HG03045 (cell line): ENCODE results near the gene PIGS.

Experiments used
- ATAC-seq: cut with Tn5 transposase; IDR thresholded peaks from one replicate; pipeline ENCODE4 v1.9.1; 2021; ENCODE audit warnings: mild to moderate bottlenecking, moderate library complexity; ENCODE audit not compliant: unreplicated experiment

The PIGS gene

GRCh38 chr17:28551421-28552175 lies 19.7 kb downstream of the PIGS start:
- no peak for ATAC-seq

DNA sequence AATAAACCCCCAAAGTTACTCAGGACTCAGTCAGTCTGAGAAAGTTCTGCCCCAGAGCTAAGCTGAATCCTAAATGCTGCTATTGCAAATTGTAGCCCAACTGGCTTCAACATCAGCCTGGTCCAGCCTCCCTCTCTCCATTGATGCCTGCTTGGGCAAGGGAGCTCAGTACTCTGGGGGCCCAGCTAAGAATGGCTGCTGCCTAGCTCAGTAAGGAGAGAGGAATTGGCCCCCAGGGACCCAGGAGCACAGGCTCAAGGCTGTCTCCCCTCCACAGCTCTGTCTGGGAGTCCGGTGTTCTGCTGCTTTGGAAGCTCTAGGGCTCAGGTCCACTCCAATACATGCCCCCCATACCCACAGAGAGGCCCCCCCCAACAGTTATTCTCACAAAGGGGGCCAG lies 20.5 kb downstream of the PIGS start:
- ATAC-seq: no peak

DNA sequence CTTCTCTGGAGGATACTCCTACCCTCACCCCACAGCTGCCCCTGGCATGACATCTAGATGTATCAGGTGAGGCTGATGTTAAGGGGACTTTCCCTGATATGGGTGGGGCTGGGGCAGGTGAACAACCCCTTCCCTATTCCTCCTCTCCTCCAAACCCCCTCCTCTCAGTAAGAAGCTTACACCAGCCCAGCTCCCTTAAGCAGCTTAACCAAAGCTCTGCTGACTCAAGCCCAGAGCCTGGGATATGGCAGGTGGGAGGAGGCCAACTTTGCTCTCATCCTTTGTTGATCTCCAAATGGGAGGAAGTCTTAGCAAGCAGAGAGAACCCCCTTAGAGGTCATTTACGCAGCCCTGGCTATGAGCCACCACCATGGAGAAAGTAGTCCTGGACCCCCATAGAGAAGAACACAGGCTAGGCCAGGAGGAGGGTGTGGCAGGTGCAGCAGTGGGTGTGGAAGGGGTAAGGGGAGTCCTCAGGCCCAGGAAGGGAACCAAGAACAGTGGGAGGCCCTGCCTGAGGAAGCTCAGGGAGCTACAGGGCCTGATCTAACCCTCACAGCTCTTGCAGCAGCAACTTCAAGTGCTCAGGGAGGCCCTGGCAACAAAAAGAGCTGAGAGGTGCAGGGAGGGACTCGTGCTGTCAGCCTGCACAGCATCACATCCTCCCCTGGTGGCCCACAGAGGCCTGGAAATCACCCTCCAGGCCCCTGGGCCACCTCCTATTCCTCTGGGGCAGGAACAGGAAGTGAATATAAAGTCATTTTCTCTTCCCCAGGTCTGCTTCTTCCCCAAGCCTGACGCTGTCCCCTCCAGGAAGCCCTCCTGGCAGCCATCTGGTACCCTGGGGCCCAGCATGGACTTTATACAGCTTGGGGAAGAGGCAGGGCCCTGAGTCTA lies 21.8 kb downstream of the PIGS start:
- no peak for ATAC-seq

DNA sequence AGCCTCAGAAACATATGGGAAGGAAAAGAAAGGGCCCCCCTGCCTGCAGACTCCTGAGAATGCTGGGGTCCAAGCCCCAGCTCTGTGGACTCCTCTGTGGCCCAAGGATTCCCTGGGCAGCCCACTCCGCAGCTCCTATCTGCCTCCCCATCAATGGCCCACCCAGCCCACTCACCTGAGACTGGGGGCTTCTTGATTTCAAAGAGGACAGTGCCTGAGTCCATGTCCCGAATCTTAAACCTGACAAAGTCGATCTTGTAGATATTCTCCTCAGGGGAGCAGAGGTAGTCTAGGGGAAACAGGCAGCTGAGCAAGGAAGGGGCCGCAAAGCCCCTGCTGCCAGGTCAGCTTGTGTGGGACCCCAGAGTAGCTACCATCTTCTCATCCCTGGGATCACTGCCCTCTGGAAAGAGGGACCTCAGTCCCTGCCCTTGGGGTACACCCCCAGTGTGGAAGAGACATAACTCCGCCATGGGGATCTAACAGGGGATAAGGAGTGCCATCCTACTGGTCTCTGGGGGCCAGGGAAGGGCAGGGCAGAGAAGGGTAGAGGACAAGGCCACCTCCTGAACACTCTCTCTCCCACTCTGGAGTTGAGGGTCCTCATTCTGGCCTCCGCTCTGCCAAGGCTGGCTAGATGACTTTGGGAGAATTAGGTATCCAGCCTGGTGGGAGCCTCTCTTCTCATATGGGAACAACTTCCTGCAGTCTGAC lies 22.8 kb downstream of the PIGS start:
- ATAC-seq: no peak

DNA sequence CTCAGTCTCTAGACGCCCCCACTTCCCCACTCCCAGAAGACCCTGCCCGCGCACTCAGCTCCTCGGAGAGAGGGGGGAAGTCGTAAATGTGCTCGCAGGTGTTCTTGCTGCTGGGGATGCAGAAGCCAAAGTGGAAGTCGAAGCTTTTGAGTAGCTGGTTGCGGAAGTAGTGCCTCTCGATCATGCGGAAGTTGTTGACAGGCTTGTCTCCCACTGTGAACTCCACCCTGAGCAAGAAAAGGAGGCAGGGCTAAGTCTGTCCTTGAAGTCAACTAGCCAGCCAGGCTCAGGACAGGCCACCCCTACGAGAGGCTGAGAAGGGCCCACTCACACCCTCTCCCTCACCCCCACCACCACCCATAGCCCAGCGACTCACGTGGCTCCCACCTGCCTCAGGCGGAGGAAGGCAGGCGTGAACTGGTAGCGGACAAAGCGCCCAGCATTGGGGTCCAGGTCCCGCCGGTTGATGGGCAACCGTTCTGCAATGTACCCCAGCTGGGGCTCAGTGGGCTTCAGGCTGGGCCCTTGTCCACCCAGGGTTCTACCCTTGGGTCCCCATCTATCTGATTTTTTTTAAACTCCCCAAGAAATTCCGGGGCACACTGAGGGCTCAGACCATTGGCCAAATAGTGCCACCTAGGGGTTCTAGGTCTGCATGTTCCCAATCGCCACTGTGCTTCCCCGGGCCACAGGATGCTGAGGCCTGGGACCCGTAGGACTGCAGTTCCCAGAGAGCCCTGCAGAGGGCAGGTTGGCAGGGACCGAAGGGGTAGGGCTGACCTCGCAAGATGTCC lies 23.5 kb downstream of the PIGS start:
- no peak for ATAC-seq

- no peak for ATAC-seq
Measured at GRCh38 chr17:28547096-28547622, 24.2 kb downstream of the PIGS start.

DNA sequence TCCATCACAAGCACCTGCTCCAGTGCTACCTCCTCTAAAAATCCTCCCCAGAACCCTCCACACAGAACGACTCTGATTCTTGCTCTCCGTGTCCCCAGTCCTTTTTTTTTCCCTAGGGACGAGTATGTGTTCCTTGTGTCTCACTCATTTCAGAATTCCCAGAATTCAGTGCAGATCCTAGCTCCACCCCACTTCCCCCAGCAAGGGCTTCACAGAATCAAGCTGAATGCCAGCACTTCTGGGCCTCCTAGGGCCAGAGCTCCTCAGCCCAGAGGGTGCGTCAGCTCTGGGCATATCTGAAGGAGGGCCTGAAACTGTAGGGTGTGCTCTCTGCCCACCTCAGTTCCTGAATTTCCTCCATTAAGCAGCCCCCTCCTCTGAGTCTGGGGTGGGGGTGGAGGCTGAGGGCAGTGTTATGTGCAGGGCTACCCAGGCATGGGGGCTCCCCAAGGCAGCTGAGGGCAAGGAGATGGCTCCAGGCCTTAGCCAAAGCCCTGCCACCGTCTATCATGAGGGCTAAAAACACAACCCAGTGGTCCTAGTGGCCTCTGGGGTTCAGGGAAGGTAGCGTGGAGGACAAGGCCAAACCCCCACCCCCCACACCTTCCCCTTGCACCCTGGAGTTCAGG lies 25.4 kb downstream of the PIGS start:
- no peak for ATAC-seq

GRCh38 chr17:28545141-28545503 lies 26.2 kb downstream of the PIGS start:
- no peak for ATAC-seq

DNA sequence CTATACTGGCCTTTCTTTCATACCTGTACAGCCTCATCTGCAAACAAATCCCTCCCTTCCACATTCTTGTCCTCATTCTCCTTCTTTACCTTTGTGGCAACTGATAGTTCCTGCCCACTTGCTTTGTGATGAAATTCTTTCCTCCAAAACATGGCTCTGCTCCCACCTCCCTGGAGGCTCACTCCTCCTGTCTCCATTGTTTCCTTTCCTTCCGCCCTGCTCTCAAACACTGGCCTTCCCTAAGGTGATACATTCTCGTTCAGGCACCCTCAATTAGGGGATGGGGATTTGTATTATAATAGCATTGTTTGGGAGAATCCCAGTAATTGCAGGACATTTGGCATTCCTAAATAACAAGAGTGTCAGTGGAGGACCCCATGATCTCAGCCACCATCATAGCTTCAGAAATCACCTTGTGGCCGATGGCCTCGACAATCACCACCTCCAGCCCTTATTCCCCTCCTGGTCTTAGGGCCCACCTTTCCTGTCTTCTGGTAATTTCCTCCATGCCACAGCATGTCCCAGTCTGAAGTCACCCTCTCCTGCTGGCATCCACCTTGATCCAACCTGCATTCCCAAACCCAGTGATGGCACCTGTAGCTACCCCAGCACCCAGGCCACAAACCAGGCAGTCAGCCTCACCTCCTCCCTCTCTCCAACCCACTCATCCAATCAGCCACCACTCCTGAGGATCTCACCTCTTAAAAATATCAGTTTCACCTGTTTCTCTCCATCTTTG lies 26.8 kb downstream of the PIGS start:
- no peak for ATAC-seq

DNA sequence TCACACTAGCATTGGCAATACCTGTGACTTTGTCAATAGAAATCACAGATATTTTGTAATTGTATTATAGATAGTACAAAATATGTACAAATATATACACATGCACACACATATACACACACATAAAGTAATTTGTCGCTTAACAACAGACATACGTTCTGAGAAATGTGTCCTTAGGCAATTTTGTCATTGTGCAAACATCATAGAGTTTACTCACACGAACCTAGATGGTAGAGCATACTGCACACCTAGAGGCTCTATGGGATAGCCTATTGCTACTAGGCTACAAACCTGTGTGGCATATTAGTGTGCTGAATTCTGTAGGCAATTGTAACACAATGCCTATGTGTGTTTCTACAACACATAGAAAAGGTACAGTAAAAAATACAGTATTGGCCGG lies 29.9 kb downstream of the PIGS start:
- no peak for ATAC-seq

DNA sequence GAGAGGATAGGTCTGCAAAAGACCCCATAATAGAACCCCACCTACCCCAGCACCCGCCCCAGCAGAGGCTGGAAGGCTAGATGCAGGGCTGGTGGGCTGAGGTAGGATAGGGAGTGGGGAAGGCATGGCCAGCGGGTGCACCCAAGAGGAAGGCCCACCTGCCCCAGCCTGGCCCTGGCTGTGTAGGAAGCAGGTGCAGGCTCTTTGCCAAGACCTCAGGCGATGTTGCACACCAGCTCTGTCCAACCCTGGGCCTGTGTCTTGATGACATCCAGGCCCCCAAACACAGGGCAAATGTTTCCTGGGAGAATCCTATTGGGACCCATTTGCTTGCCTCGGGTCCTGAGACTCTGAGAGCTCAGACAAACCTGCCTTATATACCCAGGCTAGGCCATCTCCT lies 31.1 kb downstream of the PIGS start:
- ATAC-seq: no peak

GRCh38 chr17:28538296-28538895 lies 32.9 kb downstream of the PIGS start:
- ATAC-seq: no peak

DNA sequence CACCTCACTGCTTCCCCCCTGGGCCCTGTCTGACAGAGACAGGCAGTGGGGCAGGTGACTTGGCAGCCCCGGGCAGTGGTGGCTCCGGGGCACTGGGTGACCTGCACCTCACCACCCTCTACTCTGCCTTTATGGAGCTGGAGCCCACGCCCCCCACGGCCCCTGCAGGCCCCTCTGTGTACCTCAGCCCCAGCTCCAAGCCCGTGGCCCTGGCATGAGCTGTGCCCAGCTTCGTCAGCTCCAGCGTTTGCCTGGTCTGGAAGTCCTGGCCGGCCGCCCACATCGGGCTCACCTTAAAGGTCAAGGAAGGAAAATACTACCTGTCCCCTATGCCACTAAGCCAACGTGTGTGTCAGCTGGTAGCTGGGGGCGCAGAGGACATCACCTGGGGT lies 34.1 kb downstream of the PIGS start:
- ATAC-seq: no peak

- no peak for ATAC-seq
Measured at GRCh38 chr17:28536532-28537218, 34.6 kb downstream of the PIGS start.

DNA sequence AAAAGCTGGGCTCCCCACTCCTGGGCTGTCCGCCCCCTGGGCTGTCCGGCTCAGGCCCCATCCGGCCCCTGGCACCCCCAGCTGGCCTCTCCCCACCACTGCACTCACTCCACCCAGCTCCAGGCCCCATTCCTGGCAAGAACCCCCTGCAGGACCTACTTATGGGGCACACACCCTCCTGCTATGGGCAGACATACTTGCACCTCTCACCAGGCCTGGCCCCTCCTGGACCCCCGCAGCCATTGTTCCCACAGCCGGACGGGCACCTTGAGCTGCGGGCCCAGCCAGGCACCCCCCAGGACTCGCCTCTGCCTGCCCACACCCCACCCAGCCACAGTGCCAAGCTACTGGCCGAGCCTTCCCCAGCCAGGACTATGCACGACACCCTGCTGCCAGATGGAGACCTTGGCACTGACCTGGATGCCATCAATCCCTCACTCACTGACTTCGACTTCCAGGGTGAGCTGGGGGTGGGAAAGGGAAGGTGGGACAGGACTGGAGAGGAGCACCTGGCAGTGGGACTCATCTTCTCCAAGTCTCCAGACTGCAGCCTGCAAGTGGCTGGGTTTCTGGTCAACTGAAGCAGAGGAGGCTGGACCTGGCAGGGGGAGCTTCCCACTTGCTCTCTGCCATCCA lies 36.5 kb downstream of the PIGS start:
- ATAC-seq: no peak

GRCh38 chr17:28533091-28533807 lies 38.1 kb downstream of the PIGS start:
- no peak for ATAC-seq
